Small intestine (tissue), 7 donors: Measurements from ENCODE around the gene RB1. TPM values are rescaled to one million over a fixed set of nuclear protein-coding genes. Genes with fewer than 3 reads are reported as not detected.

ENCODE experiments used
- DNase-seq, 2 donors: peaks; one replicate each; pipeline versions ENCODE4 v3.0.0 to v3.0.0-alpha.2; 2013
- FAIRE-seq: peaks from 2 replicates; lab custom pipeline; 2012; peaks lifted over from hg19 to GRCh38; lab: Jason Lieb, UNC
- H3K27ac ChIP-seq, 3 donors: one replicate each; pipeline ENCODE4 v1.5.1; 2013; ENCODE audit warnings: low read length in 2 of 3, mild to moderate bottlenecking in 2 of 3, control low read depth in 1 of 3, inconsistent platforms in 1 of 3, low read depth in 1 of 3, moderate library complexity in 1 of 3
- H3K27me3 ChIP-seq, 3 donors: one replicate each; pipeline ENCODE4 v1.6.1; 2013; ENCODE audit warnings: low read length in 3 of 3, inconsistent platforms in 1 of 3; ENCODE audit not compliant: control insufficient read depth in 3 of 3, insufficient read depth in 3 of 3
- H3K36me3 ChIP-seq, 3 donors: one replicate each; pipeline ENCODE4 v1.6.1; 2013; ENCODE audit warnings: low read length in 3 of 3, inconsistent platforms in 1 of 3, low read depth in 1 of 3, mild to moderate bottlenecking in 1 of 3, moderate library complexity in 1 of 3; ENCODE audit not compliant: control insufficient read depth in 3 of 3, insufficient read depth in 2 of 3
- H3K4me1 ChIP-seq, 3 donors: one replicate each; pipeline ENCODE4 v1.6.1; 2013; ENCODE audit warnings: low read length in 2 of 3, inconsistent platforms in 1 of 3, low read depth in 1 of 3, mild to moderate bottlenecking in 1 of 3, moderate library complexity in 1 of 3; ENCODE audit not compliant: control insufficient read depth in 3 of 3, insufficient read depth in 2 of 3
- H3K4me3 ChIP-seq, 3 donors: one replicate each; pipeline ENCODE4 v1.5.1; 2013; ENCODE audit warnings: low read length in 3 of 3, control low read depth in 1 of 3, inconsistent platforms in 1 of 3, low read depth in 1 of 3, mild to moderate bottlenecking in 1 of 3, moderate library complexity in 1 of 3
- H3K9me3 ChIP-seq, 2 donors: one replicate each; pipeline ENCODE4 v1.6.1; 2013; ENCODE audit warnings: low read depth in 1 of 2, low read length in 1 of 2; ENCODE audit not compliant: control insufficient read depth in 2 of 2, insufficient read depth in 1 of 2
- WGBS, 3 donors: extraction: QIAGEN DNeasy Blood & Tissue Kit; methylation state at CpG; one replicate each; pipeline ENCODE4 v1.1.7; 2013; 5-methylcytosine and 5-hydroxymethylcytosine counted together
- polyA plus RNA-seq, 4 donors: library from polyadenylated mRNA; stranded (reverse) in 3 of 4; unstranded in 1 of 4; fragments of 200-250 nt in 3 of 4; fragments of 120-200 nt in 1 of 4; gene quantifications; one replicate each; pipeline versions ENCODE4 v1.2.1 to v1.2.3, GENCODE V29; 2013
- donor health status: healthy with polysubstance abuse.
- donor health status: control.
- donor health status: control.
- donor health status: Bipolar disorder and iron deficiency.
- donor health status: healthy.

Gene RB1
- polyA plus RNA-seq, 4 donors: 11.9 to 33.6 (median 20.2) TPM

DNA sequence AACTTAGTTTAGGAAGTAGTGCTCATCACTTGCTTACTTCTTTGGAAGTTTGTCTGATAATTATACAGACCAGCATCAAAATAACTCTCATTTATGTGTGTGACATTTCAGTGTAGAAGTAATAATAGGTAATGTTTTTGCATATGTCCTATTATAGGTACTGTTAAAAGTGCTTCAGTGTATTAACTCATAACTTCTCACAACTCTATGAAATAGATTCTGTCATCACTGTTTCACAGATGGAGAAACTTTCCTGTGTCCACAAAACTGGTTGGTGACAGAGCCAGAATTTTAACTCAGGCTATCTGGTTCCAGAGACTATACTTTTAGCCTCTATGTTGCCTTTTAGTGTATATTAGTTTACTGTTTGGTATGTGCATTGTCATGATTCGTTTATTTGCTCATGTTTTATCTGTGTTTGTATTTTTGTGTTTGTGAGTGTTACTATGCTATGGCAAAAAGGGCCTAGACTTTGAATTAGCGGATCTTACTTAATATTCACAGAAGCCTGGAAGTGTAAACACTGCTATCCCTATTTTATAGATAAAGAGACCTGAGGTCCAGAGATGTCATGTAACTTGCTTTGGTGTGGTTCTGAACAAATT lies 96.6 kb downstream of the RB1 start:
- Histone ChIP-seq H3K27ac (no peak overlapping the region), H3K9me3 (peaks cover 0 to 4% of the 10 kb centered on the region in 2 donors), H3K27me3 (no peaks in the 10 kb centered on the region), H3K36me3 (peaks cover 0 to 4% (median 0%) of the 10 kb centered on the region in 3 donors), H3K4me1 (peaks cover 0 to 3% (median 3%) of the 10 kb centered on the region in 3 donors), H3K4me3 (no peak overlapping the region)
- FAIRE-seq: peak; percentile 44
- WGBS, 3 donors: 71 to 77% (median 73%) methylated on average over 2 of the region's 2 CpGs
- DNase-seq: no peak

DNA sequence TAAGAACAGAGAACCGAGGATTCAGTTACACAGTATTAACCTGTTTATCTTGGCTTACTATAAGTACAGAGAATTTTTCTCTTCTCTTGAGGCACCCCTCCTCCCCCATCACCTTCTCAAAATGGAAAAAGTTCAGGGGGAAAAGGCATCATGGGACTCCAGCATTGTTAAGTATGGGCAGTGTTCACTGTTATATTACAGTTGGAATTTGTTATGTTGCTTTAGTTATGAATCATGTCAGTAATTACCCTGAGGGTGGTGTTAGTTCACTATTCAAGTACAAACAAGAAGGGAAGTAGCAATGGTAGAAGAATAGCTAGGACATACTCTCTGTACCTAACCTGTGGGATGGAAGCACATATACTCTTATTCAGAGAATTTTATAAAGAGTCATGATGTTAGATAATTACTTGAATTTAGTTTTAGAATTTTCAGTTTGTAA lies 97.3 kb downstream of the RB1 start:
- Histone ChIP-seq H3K4me1 (peaks cover 0 to 3% (median 3%) of the 10 kb centered on the region in 3 donors), H3K27me3 (no peaks in the 10 kb centered on the region), H3K9me3 (peaks cover 0 to 2% of the 10 kb centered on the region in 2 donors), H3K36me3 (peaks cover 0 to 4% (median 0%) of the 10 kb centered on the region in 3 donors), H3K27ac (peak overlapping the region in 2 of 3 donors; percentile 27 to 64), H3K4me3 (no peak overlapping the region)
- DNase-seq (peak; percentile 41 to 51), FAIRE-seq (peak; percentile 65)
- WGBS, 3 donors: 44 to 77% (median 52%) methylated on average over 1 of the region's 1 CpG

DNA sequence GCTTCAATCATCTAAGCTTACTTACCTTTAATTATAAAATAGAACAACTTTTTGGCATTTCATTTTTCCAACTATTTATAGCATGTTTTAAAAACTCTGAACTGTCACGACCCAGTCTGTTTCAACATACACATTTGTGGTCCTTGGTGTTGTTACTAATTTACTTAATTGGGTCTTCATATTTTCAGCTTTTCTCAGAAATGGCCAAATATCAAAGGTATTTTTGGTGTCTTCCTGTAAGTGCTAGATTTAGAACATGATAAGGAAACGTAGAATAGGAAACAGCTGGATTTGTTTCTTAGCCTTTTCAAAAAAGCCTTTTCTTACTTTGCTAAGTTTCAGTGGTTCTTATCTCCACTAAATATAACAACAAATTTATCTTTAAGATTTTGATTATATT lies 97.9 kb downstream of the RB1 start:
- no peak overlapping the region for H3K27ac ChIP-seq
- DNase-seq (peak in 1 of 2 donors; percentile 20), FAIRE-seq (no peak)
- H3K9me3 ChIP-seq: no peaks in the 10 kb centered on the region
- no peak overlapping the region for H3K4me3 ChIP-seq
- WGBS, 3 donors: 32 to 84% (median 53%) methylated on average over 2 of the region's 2 CpGs
- peaks cover 0 to 4% (median 0%) of the 10 kb centered on the region in 3 donors for H3K36me3 ChIP-seq
- H3K27me3 ChIP-seq: no peaks in the 10 kb centered on the region
- H3K4me1 ChIP-seq: peaks cover 0 to 3% (median 3%) of the 10 kb centered on the region in 3 donors

DNA sequence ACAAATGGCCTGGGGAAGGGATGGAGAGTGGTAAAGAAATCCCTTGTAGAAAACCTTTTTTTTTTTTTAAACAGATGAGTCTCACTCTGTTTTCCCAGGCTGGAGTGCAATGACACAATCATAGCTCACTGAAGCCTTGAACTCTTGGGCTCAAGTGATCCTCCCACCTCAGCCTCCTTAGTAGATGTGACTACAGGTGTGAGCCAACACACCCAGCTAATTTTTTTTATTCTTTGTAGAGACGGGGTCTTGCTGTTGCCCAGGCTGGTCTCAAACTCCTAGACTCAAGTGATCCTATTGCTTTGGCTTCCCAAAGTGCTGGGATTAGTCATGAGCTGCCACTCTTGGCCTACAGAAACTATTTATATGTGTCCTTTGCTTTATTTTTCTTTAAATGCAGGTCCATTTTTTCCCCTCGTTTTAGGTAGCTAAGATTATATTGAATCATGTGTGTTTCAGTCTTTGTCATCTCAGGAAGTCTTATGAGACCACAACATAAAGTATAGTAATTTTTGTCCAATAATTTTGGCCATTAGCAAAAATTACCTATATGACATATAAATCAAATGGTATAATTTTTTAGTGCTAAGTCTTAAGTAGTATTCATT lies 98.9 kb downstream of the RB1 start:
- Histone ChIP-seq H3K27me3 (no peaks in the 10 kb centered on the region), H3K9me3 (no peaks in the 10 kb centered on the region), H3K36me3 (peaks cover 0 to 6% (median 0%) of the 10 kb centered on the region in 3 donors), H3K4me1 (peaks cover 0 to 3% (median 3%) of the 10 kb centered on the region in 3 donors), H3K4me3 (no peak overlapping the region), H3K27ac (peak overlapping the region in 2 of 3 donors; percentile 8 to 55)
- DNase-seq (no peak), FAIRE-seq (no peak)
- 67 to 83% (median 75%) methylated on average over 2 of the region's 2 CpGs for WGBS, 3 donors

DNA sequence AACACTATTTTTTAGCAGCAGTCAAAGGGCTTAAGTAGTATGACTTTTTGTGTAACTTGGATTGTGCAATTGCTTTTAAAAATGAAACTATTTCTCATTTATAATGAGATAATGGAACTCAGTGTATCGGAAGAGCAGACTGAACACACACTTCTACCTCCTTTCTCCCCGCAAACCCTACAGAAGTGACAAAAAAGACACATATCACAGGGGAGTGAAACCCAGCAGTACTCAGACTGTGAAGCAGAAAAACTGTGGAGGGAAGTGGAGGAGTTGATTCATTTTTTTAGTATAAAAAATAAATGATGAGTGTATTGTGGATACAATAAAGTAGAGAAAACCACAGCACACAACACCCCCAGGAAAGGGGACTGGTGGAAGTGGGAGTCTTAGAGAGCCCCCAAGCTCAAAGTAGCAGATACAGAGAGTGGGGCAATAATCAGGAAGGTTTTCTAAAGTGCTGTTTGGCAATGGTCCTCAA lies 99.6 kb downstream of the RB1 start:
- Histone ChIP-seq H3K4me3 (no peak overlapping the region), H3K27ac (peak overlapping the region in 1 of 3 donors; percentile 72), H3K27me3 (no peaks in the 10 kb centered on the region), H3K36me3 (peaks cover 0 to 6% (median 0%) of the 10 kb centered on the region in 3 donors), H3K4me1 (peaks cover 0 to 3% (median 3%) of the 10 kb centered on the region in 3 donors), H3K9me3 (no peaks in the 10 kb centered on the region)
- WGBS, 3 donors: 39 to 72% (median 55%) methylated on average over 2 of the region's 2 CpGs
- FAIRE-seq: no peak
- peak in 1 of 2 donors; percentile 46 for DNase-seq

DNA sequence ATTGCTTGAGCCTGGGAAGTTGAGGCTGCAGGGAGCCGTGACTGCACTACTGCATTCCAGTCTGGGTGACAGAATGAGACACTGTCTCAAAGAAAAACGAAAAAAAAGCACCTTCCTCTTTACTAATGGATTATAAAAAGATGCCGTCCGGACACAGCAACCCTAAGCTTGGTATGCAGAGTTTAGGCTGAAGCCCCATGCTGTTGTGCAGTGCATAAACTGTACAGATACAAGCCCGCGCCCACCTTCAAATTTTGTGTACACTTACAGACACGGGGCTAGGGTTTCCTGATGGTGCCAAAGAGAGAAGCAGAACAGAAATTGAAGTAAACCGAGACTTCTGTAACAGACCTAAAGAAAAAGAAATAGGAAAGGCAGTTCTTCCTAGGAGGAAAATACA lies 100.4 kb downstream of the RB1 start:
- Histone ChIP-seq H3K36me3 (peaks cover 0 to 6% (median 0%) of the 10 kb centered on the region in 3 donors), H3K27me3 (no peaks in the 10 kb centered on the region), H3K4me1 (peaks cover 0 to 3% (median 3%) of the 10 kb centered on the region in 3 donors), H3K9me3 (no peaks in the 10 kb centered on the region), H3K4me3 (no peak overlapping the region), H3K27ac (peak overlapping the region in 1 of 3 donors; percentile 72)
- 88 to 93% (median 89%) methylated on average over 8 of the region's 8 CpGs for WGBS, 3 donors
- FAIRE-seq (no peak), DNase-seq (no peak)

DNA sequence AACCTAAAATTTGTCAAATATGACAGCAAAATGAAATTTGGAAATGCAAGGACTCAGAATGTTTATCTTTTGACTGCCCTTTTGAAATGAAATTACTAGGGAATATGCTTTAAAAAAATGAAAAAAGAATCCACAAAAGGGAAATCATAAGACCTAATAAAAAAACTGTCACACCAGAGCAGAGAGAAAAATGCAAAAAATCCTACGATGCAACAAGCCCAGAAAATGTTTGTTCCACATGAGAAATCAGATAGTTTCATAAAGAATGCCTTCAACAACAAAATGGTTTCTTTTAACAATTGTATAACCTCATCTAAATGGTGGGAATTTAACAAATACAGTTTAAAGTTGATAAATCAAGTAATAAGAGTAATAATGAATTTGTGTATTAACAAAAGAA lies 101.4 kb downstream of the RB1 start:
- no peak overlapping the region for H3K4me3 ChIP-seq
- peaks cover 0 to 6% (median 0%) of the 10 kb centered on the region in 3 donors for H3K36me3 ChIP-seq
- DNase-seq: no peak
- H3K27me3 ChIP-seq: no peaks in the 10 kb centered on the region
- H3K27ac ChIP-seq: no peak overlapping the region
- no peak for FAIRE-seq
- peaks cover 0 to 3% (median 3%) of the 10 kb centered on the region in 3 donors for H3K4me1 ChIP-seq
- H3K9me3 ChIP-seq: no peaks in the 10 kb centered on the region
- 58 to 94% (median 93%) methylated on average over 1 of the region's 1 CpG for WGBS, 3 donors

DNA sequence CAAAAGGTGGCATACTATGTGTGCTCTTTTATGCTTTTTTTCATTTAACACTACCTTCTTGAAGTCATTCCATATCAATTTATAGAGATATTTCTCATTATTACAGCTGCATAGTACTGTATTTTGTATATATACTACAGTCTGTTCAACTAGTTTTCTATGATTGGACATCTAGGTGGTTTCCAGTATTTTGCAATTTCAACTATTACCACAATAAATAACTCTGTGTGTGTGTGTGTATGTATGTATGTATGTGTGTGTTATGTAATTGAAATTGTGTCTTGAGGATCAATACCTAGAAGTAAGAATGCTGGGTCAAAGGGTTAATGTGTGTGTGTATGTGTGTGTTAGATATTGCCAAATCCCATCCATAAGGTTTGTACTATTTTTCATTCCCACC lies 102.3 kb downstream of the RB1 start:
- Histone ChIP-seq H3K9me3 (no peaks in the 10 kb centered on the region), H3K36me3 (peaks cover 0 to 6% (median 0%) of the 10 kb centered on the region in 3 donors), H3K27me3 (no peaks in the 10 kb centered on the region), H3K27ac (no peak overlapping the region), H3K4me1 (peaks cover 0 to under 1% (median under 1%) of the 10 kb centered on the region in 3 donors), H3K4me3 (no peak overlapping the region)
- FAIRE-seq: peak; percentile 15
- DNase-seq: no peak
